Activated CD8-positive, alpha-beta memory T cell treated with anti-CD3 and anti-CD28 coated beads, Interleukin-2, amount 50 U/mL, for 4 hours (primary cell): ENCODE data around the gene EID2.

Source experiments
- DNase-seq: peaks from one replicate; pipeline ENCODE4 v3.0.0-alpha.2; 2020

Gene EID2

GRCh38 chr19:39500543-39500942, 39.4 kb downstream of the EID2 start:
- no peak for DNase-seq

- DNase-seq = no peak
Measured at GRCh38 chr19:39499932-39500331, 40.0 kb downstream of the EID2 start.

GRCh38 chr19:39498798-39499642, 40.9 kb downstream of the EID2 start, which contains the start of gene DLL3:
Gene DLL3 (plus strand): TSS chr19:39498947. CDS start chr19:39498975, 28 bp downstream.
- no peak for DNase-seq

- DNase-seq = no peak
Measured at GRCh38 chr19:39497996-39498797, 41.8 kb downstream of the EID2 start.

GRCh38 chr19:39497701-39497995, 42.3 kb downstream of the EID2 start:
- DNase-seq = no peak

- DNase-seq = no peak
Measured at GRCh38 chr19:39496063-39496462, 43.9 kb downstream of the EID2 start.

GRCh38 chr19:39494661-39495060, 45.3 kb downstream of the EID2 start:
- DNase-seq = no peak

GRCh38 chr19:39492788-39493187, 47.2 kb downstream of the EID2 start:
- no peak for DNase-seq

- no peak for DNase-seq
Measured at GRCh38 chr19:39492225-39492624, 47.7 kb downstream of the EID2 start.

GRCh38 chr19:39489756-39490155, 50.2 kb downstream of the EID2 start:
- no peak for DNase-seq
